T-helper 9 cell (primary cell): ENCODE data around the gene USF2.
A peak's percentile ranks its signal among the peaks of the same experiment; 100 is the strongest.

Experiments used
- DNase-seq: peaks from one replicate; pipeline ENCODE4 v3.0.0-alpha.2; 2020

The USF2 gene

GRCh38 chr19:35287713-35288112, 19.0 kb downstream of the USF2 start:
- no peak for DNase-seq

DNA sequence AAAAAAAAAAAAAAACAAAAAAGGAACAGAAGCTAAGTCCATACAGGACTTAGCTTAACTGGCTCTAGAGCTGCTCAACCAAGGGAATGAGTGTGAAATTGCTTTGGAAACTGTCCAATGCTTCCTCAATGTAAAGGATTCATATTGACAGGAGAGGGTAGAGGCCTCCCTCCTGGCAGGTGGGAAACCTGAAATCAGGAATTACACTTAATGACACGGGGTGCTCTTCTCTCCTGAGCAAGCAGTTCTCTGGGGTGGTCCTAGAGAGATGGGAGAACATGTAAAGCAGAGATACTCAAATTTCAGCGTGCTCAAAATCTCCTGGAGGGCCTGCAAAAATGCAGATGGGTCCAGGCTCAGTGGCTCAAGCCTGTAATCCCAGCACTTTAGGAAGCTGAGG, 19.6 kb downstream of the USF2 start:
- no peak for DNase-seq

- no peak for DNase-seq
Measured at GRCh38 chr19:35288906-35289305, 20.1 kb downstream of the USF2 start.

GRCh38 chr19:35290381-35291127, 21.8 kb downstream of the USF2 start:
- no peak for DNase-seq

DNA sequence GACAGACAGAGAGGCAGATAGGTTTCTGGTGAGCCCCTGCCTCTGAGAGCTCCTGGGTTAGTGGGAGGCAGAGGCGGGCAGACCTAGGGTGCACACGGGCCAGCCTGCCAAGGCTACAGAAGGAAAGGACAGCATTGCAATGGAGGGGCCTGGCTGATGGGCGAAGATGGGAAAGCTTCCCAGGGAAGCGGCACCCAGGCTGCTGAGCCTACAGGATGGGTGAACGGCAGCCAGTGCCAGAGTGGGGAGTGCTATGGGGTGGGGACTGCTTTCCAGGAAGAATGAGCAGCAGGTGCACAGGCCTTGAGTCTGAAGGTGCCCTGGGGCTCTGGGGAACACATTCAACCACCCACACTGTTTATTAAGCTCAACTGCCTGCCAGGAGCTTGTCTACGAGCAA, 22.5 kb downstream of the USF2 start:
- no peak for DNase-seq

GRCh38 chr19:35291916-35292315, 23.2 kb downstream of the USF2 start, which contains the start of gene MAG:
TSS of gene MAG (plus strand) at chr19:35292161. CDS start at chr19:35295409, 3,248 bp downstream.
- DNase-seq = no peak

GRCh38 chr19:35292421-35293362, 23.9 kb downstream of the USF2 start:
- DNase-seq = no peak

DNA sequence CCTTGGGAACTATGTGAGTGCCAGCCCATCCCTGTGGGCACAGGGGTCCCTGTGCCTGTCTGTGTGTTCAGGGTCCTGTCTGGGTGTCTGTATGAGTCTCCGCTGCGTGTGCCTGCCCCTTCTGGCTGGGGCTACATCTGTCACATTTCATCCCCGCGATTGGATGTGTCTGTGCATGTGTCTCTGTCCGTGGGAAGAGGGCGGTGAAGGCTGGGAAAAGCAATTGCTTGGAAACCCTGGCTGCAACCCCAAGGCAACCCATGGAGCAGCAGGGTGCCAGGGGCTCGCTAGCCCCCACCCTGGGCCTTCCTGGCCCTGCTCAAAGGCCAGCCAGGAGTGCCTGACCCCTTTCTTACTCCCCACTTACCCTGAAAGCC, 24.6 kb downstream of the USF2 start:
- no peak for DNase-seq

DNA sequence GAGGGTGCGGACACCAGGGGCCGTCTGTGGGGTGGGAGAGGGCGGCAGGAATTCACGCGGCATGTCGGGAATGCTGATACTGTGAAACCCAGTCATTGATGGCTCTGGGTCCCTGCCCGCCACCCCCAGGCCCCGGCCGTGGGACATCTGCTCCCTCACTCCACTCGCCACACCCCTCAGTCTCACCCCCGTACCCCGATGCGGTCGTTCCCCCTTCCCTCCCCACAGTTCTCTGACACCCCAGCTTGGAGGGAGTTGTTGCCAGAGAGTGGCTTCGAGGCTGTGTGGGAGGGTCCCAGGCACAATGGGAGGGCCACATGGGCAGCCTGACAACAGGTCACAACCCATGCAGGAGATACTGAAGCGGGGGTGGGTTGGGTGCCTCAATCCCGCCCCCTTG, 25.0 kb downstream of the USF2 start:
- DNase-seq = no peak

- DNase-seq = no peak
Measured at GRCh38 chr19:35294328-35294727, 25.6 kb downstream of the USF2 start.

DNA sequence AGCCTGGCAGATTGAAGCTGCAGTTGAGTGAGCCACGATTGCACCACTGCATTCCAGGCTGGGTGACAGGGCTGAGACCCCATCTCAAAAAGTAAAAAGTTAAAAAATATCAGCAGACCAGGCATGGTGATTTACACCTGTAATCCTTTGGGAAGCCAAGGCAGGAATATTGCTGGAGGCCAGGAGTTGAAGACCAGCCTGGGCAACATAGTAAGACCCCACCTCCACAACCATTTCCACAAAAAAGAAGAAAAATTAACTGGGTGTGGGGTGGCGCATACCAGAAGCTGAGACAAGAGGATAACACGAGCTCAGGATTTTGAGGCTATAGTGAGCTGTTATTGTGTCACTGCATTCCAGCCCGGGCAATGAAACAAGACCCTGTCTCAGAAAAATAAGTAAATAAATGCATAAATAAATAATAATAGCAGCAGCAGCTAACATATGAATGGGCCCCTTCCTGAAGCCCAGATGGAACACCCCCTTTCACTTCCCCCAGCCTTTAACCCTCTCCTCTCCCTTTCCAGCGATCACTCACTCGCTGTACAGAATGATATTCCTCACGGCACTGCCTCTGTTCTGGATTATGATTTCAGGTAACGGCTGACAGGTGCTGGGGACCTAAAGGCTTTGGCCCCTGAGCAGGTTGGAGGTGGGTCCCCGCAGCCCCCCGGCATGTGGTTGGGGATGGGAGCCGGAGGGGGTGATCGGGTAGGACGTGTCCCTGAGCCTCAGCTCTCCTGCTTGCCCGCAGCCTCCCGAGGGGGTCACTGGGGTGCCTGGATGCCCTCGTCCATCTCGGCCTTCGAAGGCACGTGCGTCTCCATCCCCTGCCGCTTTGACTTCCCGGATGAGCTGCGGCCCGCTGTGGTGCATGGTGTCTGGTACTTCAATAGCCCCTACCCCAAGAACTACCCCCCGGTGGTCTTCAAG, 26.4 kb downstream of the USF2 start:
- no peak for DNase-seq

DNA sequence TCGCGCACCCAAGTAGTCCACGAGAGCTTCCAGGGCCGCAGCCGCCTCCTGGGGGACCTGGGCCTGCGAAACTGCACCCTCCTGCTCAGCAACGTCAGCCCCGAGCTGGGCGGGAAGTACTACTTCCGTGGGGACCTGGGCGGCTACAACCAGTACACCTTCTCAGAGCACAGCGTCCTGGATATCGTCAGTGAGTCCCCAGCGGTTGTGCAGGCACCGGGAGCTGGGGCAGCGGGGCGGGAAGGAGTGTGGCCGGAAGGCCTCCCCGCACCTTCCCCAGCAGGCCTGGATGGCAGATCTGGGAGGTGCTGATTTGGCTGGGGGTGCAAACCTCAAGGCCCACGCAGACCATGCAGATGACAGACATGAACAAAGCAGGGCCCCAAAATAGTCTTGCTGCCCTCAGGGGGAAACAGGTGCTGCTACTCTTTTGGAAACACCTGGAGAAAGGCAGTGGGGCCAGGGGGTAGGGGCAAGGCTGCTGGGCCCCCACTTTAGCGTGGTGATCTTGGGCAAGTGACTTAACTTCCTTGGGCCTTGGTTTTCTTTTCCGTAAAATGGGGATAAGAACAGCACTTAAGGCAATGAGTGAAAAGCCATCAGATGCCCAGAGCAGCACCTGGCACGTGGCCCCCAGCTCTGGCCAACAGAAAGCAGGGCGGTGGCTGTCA, 27.2 kb downstream of the USF2 start:
- DNase-seq = peak; percentile 17

DNA sequence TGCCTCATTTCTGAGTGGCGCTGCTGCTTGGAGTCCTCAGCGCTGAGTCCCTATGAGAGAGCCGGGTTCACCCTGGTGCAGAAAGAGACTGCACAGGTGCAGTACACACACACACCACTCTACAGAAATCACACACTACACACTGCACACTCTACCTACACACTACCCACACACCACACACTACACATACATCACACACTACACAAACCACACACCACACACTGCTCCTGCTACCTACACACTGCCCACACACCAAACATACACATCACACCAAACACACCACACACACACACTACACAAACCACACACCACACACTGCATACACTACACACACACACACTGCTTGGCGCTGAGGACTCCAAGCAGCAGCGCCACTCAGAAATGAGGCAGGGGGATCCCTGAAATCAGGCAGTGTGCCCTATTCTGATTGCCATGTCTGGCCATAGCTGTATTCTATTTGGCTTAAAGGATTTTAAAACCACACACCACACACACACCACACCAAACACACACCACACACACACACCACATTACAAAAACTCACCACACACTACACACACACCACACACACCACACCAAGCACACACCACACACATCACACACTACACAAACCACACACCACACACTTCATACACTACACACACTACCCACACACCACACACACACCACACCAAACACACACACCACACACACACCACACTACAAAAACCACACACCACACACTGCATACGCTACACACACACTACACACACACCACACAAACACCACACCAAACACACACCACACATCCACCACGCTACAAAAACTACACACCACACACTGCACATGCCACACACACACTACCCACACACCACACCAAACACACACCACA, 28.1 kb downstream of the USF2 start:
- no peak for DNase-seq

GRCh38 chr19:35297515-35297848, 28.7 kb downstream of the USF2 start:
- DNase-seq = no peak

GRCh38 chr19:35297922-35298321, 29.2 kb downstream of the USF2 start:
- DNase-seq = no peak

- no peak for DNase-seq
Measured at GRCh38 chr19:35298561-35298972, 29.8 kb downstream of the USF2 start.

GRCh38 chr19:35299523-35300338, 31.0 kb downstream of the USF2 start:
- no peak for DNase-seq

DNA sequence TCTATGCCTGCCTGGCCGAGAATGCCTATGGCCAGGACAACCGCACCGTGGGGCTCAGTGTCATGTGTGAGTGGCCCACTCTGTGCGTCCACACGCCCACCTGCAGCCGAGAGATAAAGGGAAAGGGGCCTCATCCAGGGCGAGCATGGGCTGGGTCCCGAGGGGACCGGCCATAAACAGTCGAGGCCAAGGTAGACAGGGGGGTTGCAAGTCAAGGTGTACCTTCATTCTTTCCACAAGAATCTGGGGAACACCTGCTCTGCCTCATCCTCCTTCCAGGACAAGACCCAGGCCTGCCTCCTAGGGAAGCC, 31.5 kb downstream of the USF2 start:
- no peak for DNase-seq

- DNase-seq = no peak
Measured at GRCh38 chr19:35301961-35302360, 33.2 kb downstream of the USF2 start.

GRCh38 chr19:35302446-35302845, 33.7 kb downstream of the USF2 start:
- no peak for DNase-seq
